ENCODE results near the gene PCED1A.

Gene PCED1A, protein sequence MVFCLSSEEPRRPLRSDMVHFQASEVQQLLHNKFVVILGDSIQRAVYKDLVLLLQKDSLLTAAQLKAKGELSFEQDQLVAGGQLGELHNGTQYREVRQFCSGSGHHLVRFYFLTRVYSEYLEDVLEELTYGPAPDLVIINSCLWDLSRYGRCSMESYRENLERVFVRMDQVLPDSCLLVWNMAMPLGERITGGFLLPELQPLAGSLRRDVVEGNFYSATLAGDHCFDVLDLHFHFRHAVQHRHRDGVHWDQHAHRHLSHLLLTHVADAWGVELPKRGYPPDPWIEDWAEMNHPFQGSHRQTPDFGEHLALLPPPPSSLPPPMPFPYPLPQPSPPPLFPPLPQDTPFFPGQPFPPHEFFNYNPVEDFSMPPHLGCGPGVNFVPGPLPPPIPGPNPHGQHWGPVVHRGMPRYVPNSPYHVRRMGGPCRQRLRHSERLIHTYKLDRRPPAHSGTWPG

DNA sequence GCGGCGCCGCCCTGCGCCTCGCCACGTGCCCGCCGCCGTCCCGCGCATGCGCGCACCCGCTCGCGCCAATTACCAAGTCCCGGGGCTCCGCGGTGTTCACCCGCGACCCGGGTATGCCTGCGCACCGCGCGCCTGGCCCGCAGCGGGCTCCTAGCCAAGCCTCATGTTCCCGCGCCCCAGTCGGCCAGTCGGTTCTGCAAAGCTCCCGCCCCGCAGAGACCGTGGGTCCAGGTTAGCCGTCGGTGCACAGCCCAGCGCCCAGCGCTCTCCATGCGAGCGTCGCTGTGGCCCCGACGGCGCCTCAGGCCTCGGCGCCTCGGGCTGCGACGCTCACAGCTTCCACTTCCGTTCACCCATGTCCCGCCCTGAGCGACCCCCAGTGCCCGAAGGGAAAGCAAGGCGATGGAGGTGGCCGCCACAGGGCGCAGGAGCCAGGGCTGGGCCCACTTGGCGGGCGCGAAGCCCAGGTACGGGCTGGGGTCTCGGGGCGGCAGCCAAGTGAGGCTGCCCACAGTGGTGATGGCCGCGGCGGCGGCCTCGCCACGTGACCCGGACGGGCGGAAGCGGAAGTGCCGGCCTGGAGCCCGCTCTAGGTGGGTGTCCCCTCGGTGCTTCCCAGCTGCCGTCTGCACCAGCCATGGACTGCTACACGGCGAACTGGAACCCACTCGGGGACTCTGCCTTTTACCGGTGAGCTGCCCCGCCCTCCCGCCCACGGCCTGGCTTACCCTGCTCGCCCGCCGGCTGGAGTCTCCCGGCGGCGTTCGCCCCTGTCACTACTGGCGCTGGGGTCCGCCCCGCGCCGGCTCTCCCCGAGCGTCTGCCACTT is at the start of gene PCED1A, which contains the start of gene VPS16:
Gene PCED1A (minus strand): TSS at position 518 of the 829 bp plus-strand sequence. CDS start 743 bp downstream, outside the sequence.
Gene VPS16 (plus strand): TSS at position 608 of the 829 bp plus-strand sequence. CDS start 30 bp downstream, at position 638.
- peak; percentile 88 for DNase-seq (ENCODE audit: low read depth, low spot score)

DNA sequence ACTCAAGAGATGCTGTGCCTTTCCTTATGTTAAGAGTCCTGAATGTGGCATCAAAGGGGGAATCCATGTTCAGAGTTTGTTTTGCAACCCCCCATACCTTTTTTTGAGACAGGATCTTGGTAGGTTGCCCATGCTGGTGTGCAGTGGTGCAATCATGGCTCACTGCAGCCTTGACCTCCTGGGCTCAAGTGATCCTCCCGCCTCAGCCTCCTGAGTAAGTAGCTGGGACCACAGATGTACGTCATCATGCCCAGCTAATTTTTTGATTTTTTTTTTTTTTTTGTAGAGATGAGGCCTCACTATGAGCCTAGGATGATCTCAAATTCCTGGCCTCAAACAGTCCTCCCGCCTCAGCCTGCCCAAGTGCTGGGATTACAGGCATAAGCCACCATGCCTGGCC is 49.3 kb upstream of the PCED1A start:
- DNase-seq (ENCODE audit: low read depth, low spot score): no peak

DNA sequence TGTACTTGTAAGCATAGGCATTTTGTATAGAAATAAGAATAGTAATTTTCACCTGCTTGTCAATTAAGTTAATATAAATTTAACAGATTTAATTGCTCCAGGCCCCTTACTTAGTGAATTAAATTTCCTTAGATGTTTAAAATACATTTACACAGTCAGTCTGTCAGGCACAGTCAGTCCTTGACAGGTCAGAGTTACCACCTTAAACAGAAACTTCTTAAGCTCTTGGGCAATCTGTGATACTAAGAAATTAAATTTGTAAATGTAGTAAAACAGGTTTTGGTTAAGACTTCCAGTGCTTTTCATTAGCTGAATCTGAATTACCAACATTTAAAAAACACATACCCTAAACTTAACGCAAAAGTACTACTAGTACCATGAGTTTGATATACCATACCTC is 48.8 kb upstream of the PCED1A start:
- DNase-seq (ENCODE audit: low read depth, low spot score): no peak

DNA sequence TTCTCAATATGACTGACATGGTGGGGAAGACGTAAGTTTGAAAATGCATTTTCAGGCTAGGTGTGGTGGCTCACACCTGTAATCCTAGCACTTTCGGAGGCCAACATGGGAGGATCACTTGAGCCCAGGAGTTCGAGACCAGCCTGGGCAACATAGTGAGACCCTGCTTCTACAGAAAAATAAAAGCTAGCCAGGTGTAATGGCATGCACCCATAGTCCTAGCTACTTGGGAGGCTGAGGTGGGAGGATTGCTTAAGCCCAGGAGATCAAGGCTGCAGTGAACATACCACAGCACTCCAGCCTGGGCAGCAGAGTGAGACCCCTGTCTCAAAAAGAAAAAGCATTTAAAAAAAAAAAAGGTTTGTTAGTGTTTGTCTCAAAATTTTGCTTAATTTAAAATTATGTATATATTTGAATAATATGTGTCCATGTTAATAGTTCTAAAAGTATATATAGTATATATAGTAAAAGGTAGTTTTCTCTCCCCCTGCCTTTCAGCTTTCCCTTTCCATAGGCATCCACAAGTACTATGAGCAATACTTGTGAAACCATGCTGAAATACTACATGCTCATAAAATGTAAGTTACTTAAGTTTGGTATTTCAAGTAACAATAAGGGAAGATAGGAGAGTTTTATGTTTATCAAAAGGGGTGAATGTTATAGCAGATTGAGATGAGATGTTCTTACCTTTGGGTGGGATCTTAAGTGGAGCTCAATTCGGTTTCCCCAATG is 47.9 kb upstream of the PCED1A start:
- no peak for DNase-seq (ENCODE audit: low read depth, low spot score)

DNA sequence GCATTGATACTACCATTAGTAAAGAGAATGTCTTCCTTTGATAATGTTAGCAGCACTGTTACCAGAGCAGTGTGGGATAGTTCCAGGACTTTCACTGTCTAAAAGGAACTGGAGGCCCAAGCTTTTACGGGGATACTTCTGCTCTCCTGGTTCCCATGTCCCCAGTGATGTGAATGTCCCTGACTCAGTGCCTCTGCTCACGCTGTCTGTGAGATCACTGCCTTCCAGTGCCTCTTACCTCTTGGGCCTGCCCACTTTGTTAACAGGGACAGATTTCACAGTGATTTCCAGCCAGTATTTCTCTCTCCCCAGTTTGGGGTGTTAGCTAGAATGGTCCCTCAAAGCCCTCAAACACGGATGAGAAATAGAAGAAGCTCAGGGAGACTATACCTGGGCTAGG is 47.3 kb upstream of the PCED1A start:
- DNase-seq (ENCODE audit: low read depth, low spot score): no peak

DNA sequence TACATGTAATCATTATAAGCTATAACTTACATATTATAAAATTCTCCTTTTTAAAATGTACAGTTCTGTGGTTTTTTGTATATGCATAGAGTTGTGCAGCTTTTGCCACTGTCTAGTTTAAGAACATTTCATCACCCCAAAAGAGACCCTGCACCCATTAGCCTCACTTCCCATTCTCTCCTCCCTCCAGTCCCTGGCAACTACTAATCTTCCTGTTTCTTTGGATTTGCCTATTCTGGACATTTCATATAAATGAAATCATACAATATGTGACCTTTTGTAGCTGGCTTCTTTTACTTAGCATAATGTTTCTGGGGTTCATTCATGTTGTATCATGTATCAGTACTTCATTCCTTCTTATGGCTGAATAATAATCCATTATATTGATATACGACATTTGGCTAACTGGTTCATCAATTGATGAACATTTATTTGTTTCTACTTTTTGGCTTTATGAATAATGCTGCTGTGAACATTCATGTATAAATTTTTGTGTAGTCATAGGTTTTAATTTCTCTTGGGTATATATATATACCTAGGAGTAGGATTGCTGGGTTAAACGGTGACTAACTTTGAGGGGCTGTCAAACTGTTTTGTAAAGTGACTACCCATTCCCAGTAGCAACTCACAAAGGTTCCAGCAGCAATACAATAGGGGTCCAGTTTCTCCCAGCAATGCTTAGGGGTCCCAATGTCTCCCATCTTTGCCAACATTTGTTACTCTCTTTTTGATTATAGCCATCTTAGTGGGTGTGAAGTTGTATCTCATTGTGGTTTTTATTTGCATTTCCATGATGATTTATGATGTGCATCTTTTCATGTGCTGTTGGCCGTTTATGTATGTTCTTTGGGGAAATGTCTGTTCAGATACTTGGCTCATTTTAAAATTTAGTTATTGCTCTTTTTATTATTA is 43.5 kb upstream of the PCED1A start:
- DNase-seq (ENCODE audit: low read depth, low spot score): no peak

DNA sequence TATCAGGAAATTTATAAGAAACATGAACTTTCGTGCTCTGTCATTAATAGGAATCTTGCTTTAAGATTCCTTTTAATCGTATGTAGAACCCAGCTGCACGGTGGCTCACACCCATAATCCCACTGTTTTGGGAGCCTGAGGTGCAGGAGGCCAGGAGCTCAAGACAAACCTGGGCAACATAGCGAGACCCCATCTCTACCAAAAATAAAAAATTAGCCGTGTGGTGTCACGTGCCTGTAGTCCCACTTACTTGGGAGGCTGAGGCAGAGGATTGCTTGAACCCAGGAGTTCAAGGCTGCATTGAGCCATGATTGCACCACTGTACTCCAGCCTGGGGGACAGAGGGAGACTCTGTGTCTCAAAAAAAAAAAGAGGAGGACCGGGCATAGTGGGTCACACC is 40.2 kb upstream of the PCED1A start:
- DNase-seq (ENCODE audit: low read depth, low spot score): no peak

DNA sequence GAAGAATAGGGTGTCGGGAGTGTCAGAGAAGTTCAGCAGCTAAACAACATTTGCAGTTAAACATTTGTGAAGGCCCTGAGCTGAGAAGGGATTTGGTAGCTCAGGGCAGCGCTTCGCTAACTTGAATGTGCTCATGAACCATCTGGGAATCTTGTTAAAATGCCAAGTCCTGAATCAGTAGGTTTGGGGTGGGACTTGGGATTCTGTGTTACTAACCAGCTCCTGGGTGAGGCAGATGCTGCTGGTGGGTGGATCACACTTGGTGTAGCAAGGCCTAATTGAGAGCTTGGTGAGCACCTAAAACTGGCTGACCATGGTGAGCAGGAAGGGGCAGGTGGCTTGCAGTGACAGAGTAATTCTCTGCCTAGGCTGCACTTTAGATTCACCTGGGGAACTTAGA is 38.7 kb upstream of the PCED1A start:
- DNase-seq (ENCODE audit: low read depth, low spot score): no peak

DNA sequence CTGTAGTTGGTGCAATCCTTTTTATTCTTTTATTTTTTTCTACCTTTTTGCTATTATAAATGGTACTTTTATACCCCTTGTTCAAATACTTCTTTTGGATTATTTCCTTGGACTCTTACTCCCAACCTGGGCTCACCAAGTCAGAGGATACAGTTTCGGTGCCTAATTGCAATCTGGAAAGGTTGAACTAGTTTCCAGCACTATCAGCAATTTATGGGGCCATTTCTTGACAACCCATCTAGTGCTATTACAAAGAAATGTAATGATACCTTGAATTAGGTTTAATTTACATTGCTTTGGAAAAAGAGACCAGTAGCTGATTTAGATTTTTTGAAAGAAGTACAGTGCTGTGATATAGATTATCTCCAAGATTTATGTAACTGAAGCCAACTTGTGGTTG is 38.1 kb upstream of the PCED1A start:
- no peak for DNase-seq (ENCODE audit: low read depth, low spot score)

DNA sequence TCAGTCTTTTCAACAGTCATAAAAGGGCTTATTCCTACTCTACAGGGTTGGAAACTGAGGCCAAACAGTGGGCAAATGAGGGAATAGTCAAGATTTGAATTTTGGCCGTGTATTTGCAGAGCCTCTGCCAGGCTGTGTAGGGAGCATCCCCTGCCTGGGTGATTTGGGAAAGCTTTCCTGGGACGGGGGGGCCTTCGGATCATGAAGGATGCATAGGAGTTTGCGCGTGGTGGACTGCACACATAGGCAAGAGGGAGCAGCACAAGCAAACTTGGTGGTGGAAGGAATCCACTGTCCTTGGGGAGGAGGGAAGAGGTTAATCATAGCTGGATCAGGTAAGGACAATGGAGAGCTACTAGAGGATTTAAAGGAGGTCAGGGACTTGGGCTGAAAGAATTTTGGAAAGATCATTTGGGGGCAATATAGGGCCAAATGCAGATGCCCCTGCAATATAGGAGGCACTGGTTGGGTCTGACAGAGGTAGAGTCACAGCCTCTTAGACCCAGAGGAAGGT is 35.3 kb upstream of the PCED1A start:
- DNase-seq (ENCODE audit: low read depth, low spot score): no peak

DNA sequence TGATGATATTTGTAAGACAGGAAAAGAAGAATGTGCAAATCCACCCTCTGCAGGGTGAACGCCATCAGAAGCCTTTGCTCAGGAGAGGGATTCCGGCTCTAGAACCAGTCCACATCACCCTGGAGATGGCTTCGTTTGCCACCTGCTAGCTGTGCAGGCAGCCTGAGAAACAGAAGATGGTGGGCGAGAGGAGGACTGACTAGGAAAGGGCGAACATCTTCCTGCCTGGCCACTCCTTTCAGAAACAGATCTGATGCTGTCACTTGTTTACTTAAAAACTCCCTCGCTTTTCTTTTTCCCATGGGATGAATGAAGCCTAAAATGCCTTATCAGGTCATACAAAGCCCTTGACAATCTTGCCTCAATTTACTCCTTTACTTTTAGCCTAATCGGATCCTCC is 34.0 kb upstream of the PCED1A start:
- peak; percentile 22 for DNase-seq (ENCODE audit: low read depth, low spot score)

DNA sequence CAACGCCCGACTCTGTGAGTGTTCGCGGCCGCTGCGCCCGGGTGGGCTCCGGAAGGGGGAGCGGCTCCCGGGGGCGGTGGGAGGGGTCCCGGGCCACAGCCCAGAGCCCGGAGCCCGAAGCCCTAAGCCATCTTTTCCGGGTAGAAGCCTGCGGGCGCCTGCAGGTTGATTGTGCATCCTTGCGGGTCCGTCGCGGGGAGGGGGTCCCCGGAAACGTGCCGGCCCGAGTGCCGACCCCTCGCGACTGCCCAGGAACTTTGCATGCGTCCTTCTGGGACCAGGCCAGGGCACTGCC is 33.2 kb upstream of the PCED1A start:
- no peak for DNase-seq (ENCODE audit: low read depth, low spot score)

DNA sequence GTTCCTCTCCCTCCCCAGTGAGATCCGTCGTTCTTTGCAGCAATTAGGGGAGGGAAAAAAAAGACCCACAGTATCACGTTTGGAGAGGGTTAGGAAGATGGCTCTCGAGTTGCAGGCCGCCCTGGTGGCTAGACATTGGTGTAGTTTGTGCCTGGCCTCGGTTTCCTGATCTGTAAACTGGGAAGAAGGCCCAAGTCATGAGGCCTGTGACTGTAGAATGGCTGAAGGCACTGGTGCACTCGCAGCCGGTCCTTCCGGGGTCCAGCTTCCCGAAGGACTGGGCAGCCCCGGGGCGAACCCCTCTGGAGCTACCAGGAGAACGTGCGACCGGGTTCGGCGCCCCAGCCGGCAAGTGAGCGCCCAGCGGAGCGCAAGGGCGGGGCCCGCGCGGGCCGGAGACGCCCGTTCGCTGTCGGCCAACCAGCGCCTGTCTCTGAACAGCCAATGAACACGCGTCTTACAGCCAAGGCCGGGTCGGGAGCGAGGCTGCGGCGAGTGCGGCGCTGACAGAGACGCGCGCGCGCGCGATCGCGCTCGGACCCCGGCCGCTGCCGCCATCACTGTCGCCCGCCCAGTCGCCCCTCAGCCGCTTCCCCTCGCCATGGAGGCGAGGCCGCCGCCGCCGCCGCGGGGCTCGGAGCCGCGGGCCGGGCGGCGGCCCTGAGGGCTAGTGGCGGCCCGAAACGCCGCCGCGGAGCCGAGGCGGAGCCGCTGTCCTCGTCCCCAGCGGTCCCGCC is 32.7 kb upstream of the PCED1A start, which contains the start of gene PTPRA:
Gene PTPRA (plus strand): TSS at position 472 of the 737 bp plus-strand sequence. CDS start 90,797 bp downstream, outside the sequence.
- peak; percentile 95 for DNase-seq (ENCODE audit: low read depth, low spot score)

DNA sequence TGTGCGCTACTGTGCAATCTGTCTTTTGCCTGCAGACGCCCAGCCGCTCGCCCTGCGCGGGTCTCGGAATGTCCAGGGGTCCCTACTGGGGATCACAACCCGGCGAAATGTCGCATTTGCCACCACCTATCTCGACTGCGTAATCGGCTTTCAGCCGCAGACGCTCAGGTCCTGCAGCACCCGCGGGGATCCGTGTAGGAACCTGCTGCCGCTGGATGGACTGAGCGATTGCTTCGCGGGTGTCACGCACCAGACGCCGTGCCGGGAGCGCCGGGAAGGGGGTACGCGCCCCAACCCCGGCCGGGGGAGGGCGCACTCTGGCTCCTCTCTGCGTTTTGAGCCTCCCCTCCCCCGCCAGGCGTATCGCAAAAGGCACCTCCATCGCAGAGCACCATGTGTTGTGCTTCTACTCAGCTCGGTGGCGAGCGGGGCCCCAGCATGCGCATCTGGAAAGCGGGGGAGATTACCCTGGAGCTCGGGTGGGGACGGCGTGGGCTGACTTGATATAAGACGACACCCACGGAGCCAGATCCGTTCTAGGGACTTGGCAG is 32.1 kb upstream of the PCED1A start:
- DNase-seq (ENCODE audit: low read depth, low spot score): peak; percentile 66

DNA sequence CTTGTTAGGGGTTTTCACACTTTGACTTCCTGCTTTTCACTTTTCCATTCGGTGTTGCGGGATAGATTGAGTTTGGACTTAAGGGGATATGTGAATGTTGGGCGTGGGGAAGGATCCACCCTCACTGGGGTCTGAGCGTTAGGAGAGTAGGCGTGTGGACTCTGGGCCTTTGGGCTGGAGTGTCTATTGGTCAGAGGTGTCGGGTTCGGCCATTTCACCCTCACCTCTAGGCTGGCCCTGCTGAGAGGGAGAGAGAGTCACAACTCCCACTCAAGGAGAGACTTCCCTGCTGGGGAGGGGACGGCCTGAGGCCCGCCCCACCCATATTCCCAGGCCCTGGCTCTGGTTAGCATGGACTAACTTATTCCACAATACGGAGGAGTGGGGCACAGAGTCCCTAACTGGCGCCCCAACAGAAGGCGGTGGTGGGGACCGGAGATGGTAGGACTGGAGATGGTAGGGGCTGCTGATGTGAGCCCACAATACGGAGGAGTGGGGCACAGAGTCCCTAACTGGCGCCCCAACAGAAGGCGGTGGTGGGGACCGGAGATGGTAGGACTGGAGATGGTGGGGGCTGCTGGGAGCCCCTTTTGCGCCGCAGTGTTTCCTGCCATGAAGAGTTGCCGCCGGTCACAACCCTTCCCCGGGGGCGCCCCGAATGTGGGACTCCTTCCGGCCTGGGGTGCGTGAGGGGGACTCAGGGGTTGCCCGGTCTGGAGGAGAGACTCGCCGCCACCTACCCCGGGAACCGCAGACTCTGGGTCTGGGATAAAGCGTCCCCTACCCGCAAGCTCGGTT is 31.4 kb upstream of the PCED1A start:
- peak; percentile 15 for DNase-seq (ENCODE audit: low read depth, low spot score)

DNA sequence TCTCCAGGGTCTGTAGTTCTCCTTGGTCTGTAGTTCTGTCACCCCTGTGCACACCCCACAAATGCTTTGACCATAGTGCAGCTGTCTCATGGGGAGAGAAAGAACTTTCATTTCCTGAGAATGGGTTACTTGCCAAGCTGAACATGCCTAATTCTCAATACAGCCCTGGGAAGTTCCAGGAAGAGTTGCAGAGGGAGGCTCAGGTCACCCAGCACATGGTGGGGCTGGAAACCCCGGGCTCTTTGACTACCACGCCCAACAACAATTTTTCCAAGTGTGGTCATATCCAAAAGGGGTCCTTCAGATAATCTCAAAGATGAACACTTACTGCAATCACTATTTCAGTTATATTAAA is 30.6 kb upstream of the PCED1A start:
- DNase-seq (ENCODE audit: low read depth, low spot score): no peak

DNA sequence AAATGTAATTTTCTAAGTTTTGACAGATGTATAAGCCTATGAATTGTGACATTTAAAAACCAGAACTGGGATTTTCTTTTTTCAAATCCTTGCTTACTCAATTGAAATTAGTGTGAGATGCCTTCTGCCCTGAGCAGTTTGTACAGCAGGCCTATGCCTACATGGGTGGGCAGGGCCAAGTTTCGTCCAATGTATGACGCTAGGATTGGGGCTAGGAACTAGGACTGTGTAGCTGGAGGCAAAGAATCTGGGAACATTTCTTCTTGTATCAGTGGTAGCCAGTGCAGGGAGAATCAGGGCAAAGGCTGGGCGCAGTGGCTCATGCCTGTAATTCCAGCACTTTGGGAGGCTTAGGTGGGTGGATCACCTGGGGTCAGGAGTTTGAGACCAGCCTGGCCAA is 28.9 kb upstream of the PCED1A start:
- DNase-seq (ENCODE audit: low read depth, low spot score): no peak

DNA sequence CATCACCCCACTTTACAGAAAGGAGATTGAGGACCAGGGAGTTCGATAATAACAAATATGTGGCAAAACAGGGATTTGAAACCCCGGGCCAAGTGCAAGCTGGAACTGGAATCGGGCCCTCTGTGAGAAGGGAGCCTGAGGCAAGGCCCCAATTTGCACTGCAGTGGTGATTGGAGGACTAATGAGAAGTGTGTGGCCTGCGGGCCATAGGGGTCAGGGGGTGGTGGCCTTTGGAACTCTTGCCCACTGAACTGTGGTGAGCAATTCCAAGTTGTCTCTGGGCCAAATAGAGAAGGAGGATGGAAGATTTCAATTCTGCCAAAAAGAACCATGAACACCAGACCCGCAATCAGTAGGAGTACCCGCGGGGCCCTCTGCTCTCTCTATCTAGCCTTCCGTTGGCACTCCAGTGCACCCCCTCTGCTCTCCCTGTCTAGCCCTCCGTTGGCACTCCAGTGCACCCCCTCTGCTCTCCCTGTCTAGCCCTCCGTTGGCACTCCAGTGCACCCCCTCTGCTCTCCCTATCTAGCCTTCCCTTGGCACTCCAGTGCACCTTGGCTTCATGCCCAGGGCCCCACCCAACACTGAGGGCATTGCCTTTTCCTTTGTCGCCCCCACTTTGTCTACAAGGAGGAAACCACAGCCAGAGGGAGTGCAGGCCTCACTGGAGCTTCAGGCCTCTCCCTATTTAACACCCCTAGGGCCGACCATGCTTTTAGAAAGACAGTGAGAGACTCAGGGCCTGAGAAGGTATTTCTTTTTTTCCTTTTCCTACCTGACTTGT is 26.8 kb upstream of the PCED1A start:
- DNase-seq (ENCODE audit: low read depth, low spot score): no peak
